Panc1 (cell line): ENCODE results near the gene UBE2E2. TPM values are rescaled to one million over a fixed set of nuclear protein-coding genes. Genes with fewer than 3 reads are reported as not detected.

ENCODE experiments used
- ATAC-seq: fragments of 200-7000 bp; cut with Tn5 transposase; 2 replicates; pipeline ENCODE4 v1.9.1; 2020; ENCODE audit warnings: mild to moderate bottlenecking, moderate library complexity
- BruUV-seq: library from RNA; stranded (reverse); fragments of 400-500 nt; replicated peaks from 2 replicates; lab custom pipeline; 2021; lab: Mats Ljungman, UMichigan
- CTCF ChIA-PET: fragments of 300-600 bp; sonication (Branson Sonifier 250); formaldehyde crosslinking; loops from one replicate; lab custom pipeline; 2022; ENCODE audit warnings: antibody characterized with exemption; lab: Charles Lee
- POLR2A ChIA-PET: fragments of 300-600 bp; sonication (Branson Sonifier 250); formaldehyde crosslinking; loops from one replicate; lab custom pipeline; 2022; ENCODE audit warnings: antibody characterized with exemption; lab: Charles Lee
- DNase-seq: peaks from one replicate; pipeline ENCODE4 v3.0.0-alpha.2; 2010; ENCODE audit warnings: low read depth, low spot score
- H3K27ac ChIP-seq: 2 replicates; pipeline ENCODE4 v1.5.1; 2011; ENCODE audit warnings: mild to moderate bottlenecking, low read length, inconsistent platforms
- H3K27me3 ChIP-seq: fragments of 200-500 bp; sonication (Bioruptor generic); 2 replicates; pipeline ENCODE4 v1.6.0; 2014; ENCODE audit warnings: low read length, inconsistent platforms; ENCODE audit not compliant: control insufficient read depth, insufficient read depth
- H3K36me3 ChIP-seq: fragments of 200-500 bp; sonication (Bioruptor generic); 2 replicates; pipeline ENCODE4 v1.5.1; 2014; ENCODE audit warnings: inconsistent platforms, mild to moderate bottlenecking, low read length, moderate library complexity; ENCODE audit not compliant: control insufficient read depth, insufficient read depth
- H3K4me1 ChIP-seq: 2 replicates; pipeline ENCODE4 v1.5.1; 2011; ENCODE audit warnings: inconsistent platforms, mild to moderate bottlenecking, low read length, moderate library complexity; ENCODE audit not compliant: control insufficient read depth, insufficient read depth
- H3K4me3 ChIP-seq, 2 experiments: 2 replicates each; pipeline ENCODE4 v1.5.1; 2011 to 2012; ENCODE audit warnings: low read depth in 2 of 2, low read length in 2 of 2, mild to moderate bottlenecking in 2 of 2, inconsistent platforms in 1 of 2, moderate library complexity in 1 of 2
- H3K9me3 ChIP-seq: fragments of 200-500 bp; sonication (Bioruptor generic); 2 replicates; pipeline ENCODE4 v1.5.1; 2014; ENCODE audit warnings: low read depth, mild to moderate bottlenecking, inconsistent platforms, low read length, moderate library complexity; ENCODE audit not compliant: control insufficient read depth, insufficient read depth
- CTCF ChIP-seq: fragments of 450-650 bp; IDR thresholded peaks from 2 replicates; pipeline ENCODE4 v1.5.1; 2017; ENCODE audit warnings: mild to moderate bottlenecking
- POLR2AphosphoS5 ChIP-seq: IDR thresholded peaks from 2 replicates; pipeline ENCODE4 v1.6.1; 2012; ENCODE audit warnings: mild to moderate bottlenecking, low read depth, low read length, moderate library complexity
- REST ChIP-seq, 2 experiments: IDR thresholded peaks; 2 replicates each; pipeline ENCODE4 v1.6.1; 2011 to 2012; ENCODE audit warnings: low read depth in 2 of 2, control low read depth in 1 of 2, low read length in 1 of 2, mild to moderate bottlenecking in 1 of 2, moderate library complexity in 1 of 2; ENCODE audit not compliant: insufficient read depth in 1 of 2
- SIN3A ChIP-seq: IDR thresholded peaks from 2 replicates; pipeline ENCODE4 v1.6.1; 2012; ENCODE audit warnings: low read depth, mild to moderate bottlenecking, low read length, moderate library complexity, borderline replicate concordance; ENCODE audit not compliant: insufficient read depth
- TCF7L2 ChIP-seq: IDR thresholded peaks from 2 replicates; pipeline ENCODE4 v1.6.1; 2011; ENCODE audit warnings: mild to moderate bottlenecking, low read depth, low read length, inconsistent platforms
- in situ Hi-C: cut with HindIII; loops from 2 replicates; pipeline ENCODE4 v1.10.0; 2016; ENCODE audit warnings: low sequenced_read_pairs, low pct_unique_long_range_greater_than_20kb
- intact Hi-C: fragments of 100-400 bp; cut with micrococcal nuclease; formaldehyde crosslinking; loops from one replicate; pipeline ENCODE4 v1.10.0; 2022; ENCODE audit not compliant: unreplicated experiment
- total RNA-seq: library from RNA; stranded (reverse); gene quantifications from one replicate; pipeline ENCODE4 v1.2.1, GENCODE V29; 2021; ENCODE audit not compliant: unreplicated experiment

The UBE2E2 gene
- total RNA-seq, 1 experiment from 2014 or later, result 38.2 TPM

GRCh38 chr3:23547905-23548650 lies 345.0 kb downstream of the UBE2E2 start:
- Histone ChIP-seq H3K27ac (no peak overlapping the region), H3K27me3 (no peaks in the 10 kb centered on the region), H3K9me3 (no peaks in the 10 kb centered on the region), H3K4me1 (no peaks in the 10 kb centered on the region), H3K4me3 (no peak overlapping the region), H3K36me3 (no peaks in the 10 kb centered on the region)
- no TSS peak for BruUV-seq
- intact Hi-C loops, result no loop called here
- DNase-seq, result no peak
- in situ Hi-C loops, result no loop called here
- ChIA-PET CTCF (no interaction called here), POLR2A (no interaction called here)
- ATAC-seq, result no peak
- TF ChIP-seq POLR2AphosphoS5, result no peak
- no peak for TF ChIP-seq TCF7L2
- TF ChIP-seq SIN3A, result no peak
- TF ChIP-seq REST (IDR thresholded peaks at IDR 0.05; ENCODE audit: insufficient read depth in 1 of 2, low read depth in 2 of 2, low read length in 1 of 2), result no peak
- TF ChIP-seq CTCF, result no peak

GRCh38 chr3:23548706-23549105 lies 345.6 kb downstream of the UBE2E2 start:
- H3K27ac ChIP-seq, result no peak overlapping the region
- intact Hi-C loops, result no loop called here
- POLR2A ChIA-PET, result no interaction called here

More at GRCh38 chr3:23548706-23549105, 345.6 kb downstream of the UBE2E2 start:
- in situ Hi-C loops, result no loop called here
- Histone ChIP-seq H3K36me3 (no peaks in the 10 kb centered on the region), H3K4me3 (no peak overlapping the region), H3K4me1 (no peaks in the 10 kb centered on the region), H3K27me3 (no peaks in the 10 kb centered on the region), H3K9me3 (no peaks in the 10 kb centered on the region)
- BruUV-seq, result no TSS peak
- TF ChIP-seq POLR2AphosphoS5, result no peak
- no peak for TF ChIP-seq CTCF
- TF ChIP-seq TCF7L2, result no peak
- no peak for TF ChIP-seq REST (IDR thresholded peaks at IDR 0.05; ENCODE audit: insufficient read depth in 1 of 2, low read depth in 2 of 2, low read length in 1 of 2)
- no peak for TF ChIP-seq SIN3A
- CTCF ChIA-PET, result no interaction called here
- ATAC-seq (no peak), DNase-seq (no peak)
